Activated CD4-positive, alpha-beta T cell treated with anti-CD3 and anti-CD28 coated beads for 36 hours (primary cell): ENCODE data around the gene PHTF2. TPM values are rescaled to one million over a fixed set of nuclear protein-coding genes. Genes with fewer than 3 reads are reported as not detected.
A peak's percentile ranks its signal among the peaks of the same experiment; 100 is the strongest.

Experiments
- ATAC-seq: fragments of 200-7000 bp; cut with Tn5 transposase; one replicate; pipeline ENCODE4 v1.10.0; 2021; ENCODE audit warnings: mild to moderate bottlenecking, moderate library complexity
- CTCF ChIA-PET: fragments of 350-600 bp; sonication (Branson Sonifier 250); formaldehyde crosslinking; loops from one replicate; lab custom pipeline; 2021; ENCODE audit warnings: antibody characterized with exemption; lab: Charles Lee
- POLR2A ChIA-PET: fragments of 350-600 bp; sonication (Branson Sonifier 250); formaldehyde crosslinking; loops from one replicate; lab custom pipeline; 2021; ENCODE audit warnings: antibody characterized with exemption, inconsistent platforms; lab: Charles Lee
- DNase-seq: peaks from one replicate; pipeline ENCODE4 v3.0.0-alpha.2; 2020
- H3K27ac Mint-ChIP-seq: one replicate; pipeline ENCODE4 v1.8.0; 2021; ENCODE audit warnings: mixed read lengths
- H3K27me3 Mint-ChIP-seq: one replicate; pipeline ENCODE4 v1.8.0; 2021; ENCODE audit warnings: mixed read lengths
- H3K36me3 Mint-ChIP-seq: one replicate; pipeline ENCODE4 v1.8.0; 2021; ENCODE audit warnings: low read depth, mixed read lengths
- H3K4me1 Mint-ChIP-seq: one replicate; pipeline ENCODE4 v1.8.0; 2021; ENCODE audit warnings: mixed read lengths
- H3K4me3 Mint-ChIP-seq: one replicate; pipeline ENCODE4 v1.8.0; 2021; ENCODE audit warnings: mild to moderate bottlenecking, moderate library complexity, mixed read lengths
- H3K9me3 Mint-ChIP-seq: one replicate; pipeline ENCODE4 v1.8.0; 2021; ENCODE audit warnings: low read depth, mixed read lengths
- intact Hi-C, 2 experiments: fragments of 100-400 bp; cut with DNase I in 1 of 2; cut with micrococcal nuclease in 1 of 2; formaldehyde crosslinking; loops; one replicate each; pipeline versions ENCODE4 v1.14.2 to v1.15.1; 2022 to 2024; cut with DNase I, micrococcal nuclease
- total RNA-seq, 2 experiments: library from RNA; stranded (reverse); gene quantifications; one replicate each; pipeline ENCODE4 v1.2.3, GENCODE V29; 2021

PHTF2 gene
- total RNA-seq, 2 experiments from 2014 or later = 25.5 to 26.7 TPM

DNA sequence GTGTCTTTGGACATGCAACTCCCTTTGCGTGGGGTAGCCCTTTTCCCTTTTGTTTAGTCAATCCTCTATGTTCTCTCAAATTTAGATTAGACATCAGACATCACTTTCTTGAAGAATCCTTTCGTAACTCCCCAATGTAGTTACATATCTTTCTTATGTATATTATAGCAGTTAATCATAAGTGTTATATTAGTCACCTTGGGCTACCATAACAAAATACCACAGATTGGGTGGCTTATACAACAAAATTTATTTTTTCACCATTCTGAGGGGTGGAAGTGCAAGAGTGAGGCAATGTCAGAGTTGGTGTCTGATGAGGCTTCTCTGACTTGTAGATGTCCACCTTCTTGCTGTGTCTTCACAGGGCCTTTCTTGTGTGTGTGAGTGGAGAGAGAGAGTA lies 105.7 kb downstream of the PHTF2 start:
- DNase-seq (no peak), ATAC-seq (peak; percentile 33)
- Mint-ChIP-seq H3K9me3 (no peaks in the 10 kb centered on the region), H3K36me3 (peaks cover 8% of the 10 kb centered on the region), H3K27me3 (no peaks in the 10 kb centered on the region), H3K27ac (no peak overlapping the region), H3K4me1 (peaks cover 4% of the 10 kb centered on the region), H3K4me3 (no peak overlapping the region)
- intact Hi-C loops = loop anchor here (5.0 kb wide), 2 partner anchors 102 to 107 kb away; partner anchors contain the start of genes PHTF2 (in 1 of the 2) and TMEM60 (in 1 of the 2)
- ChIA-PET CTCF (interaction anchor here (1.3 kb wide), 1 partner anchor 246 kb away, joined by 3 read pairs; no protein-coding TSS in a partner anchor), POLR2A (no interaction called here)

DNA sequence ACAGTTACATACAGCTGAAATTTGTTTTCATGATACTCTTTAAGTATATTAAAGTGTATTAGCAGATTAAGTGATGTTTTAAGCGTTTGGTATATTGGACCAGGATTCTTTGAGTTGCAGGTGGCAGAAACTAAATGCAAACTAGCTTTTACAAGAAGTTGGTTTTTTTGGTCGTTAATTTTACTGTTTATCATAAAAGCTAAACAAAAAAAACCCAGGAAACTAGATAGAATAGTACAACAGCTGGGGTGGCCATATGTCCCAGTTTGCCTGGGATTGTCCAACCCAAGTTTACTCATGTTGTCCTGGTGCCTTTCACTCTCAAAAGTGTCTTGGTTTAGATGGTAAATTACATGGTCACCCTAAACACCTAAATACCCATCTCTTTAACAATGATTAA lies 108.7 kb downstream of the PHTF2 start:
- DNase-seq (no peak), ATAC-seq (no peak)
- Mint-ChIP-seq H3K9me3 (no peaks in the 10 kb centered on the region), H3K36me3 (peaks cover 8% of the 10 kb centered on the region), H3K27me3 (no peaks in the 10 kb centered on the region), H3K4me3 (no peak overlapping the region), H3K4me1 (peaks cover 4% of the 10 kb centered on the region), H3K27ac (no peak overlapping the region)
- POLR2A ChIA-PET = no interaction called here
- CTCF ChIA-PET = interaction anchor here (1.2 kb wide), 1 partner anchor 26 kb away, joined by 3 read pairs; no protein-coding TSS in a partner anchor
- intact Hi-C loops = no loop called here

DNA sequence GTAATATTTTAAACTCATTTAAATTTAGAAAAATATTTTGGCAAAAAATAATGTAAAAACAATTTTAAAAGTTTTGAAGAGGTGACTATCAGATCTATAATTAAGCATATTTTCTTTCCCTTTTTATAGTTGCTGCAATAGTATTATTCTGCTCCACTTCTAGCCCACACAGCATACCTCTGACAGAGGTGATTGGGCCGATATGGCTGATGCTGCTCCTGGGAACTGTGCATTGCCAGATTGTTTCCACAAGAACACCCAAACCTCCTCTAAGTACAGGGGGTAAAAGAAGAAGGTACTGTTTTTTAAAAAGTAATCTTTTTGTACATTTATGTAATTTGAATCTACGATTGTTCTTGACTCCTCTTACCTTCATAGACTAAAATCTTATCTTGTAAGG lies 110.1 kb downstream of the PHTF2 start:
- Mint-ChIP-seq H3K36me3 (peaks cover 6% of the 10 kb centered on the region), H3K27me3 (no peaks in the 10 kb centered on the region), H3K9me3 (no peaks in the 10 kb centered on the region), H3K4me3 (no peak overlapping the region), H3K4me1 (peaks cover 4% of the 10 kb centered on the region), H3K27ac (no peak overlapping the region)
- intact Hi-C loops = no loop called here
- ATAC-seq (no peak), DNase-seq (no peak)
- POLR2A ChIA-PET = no interaction called here
- CTCF ChIA-PET = no interaction called here

GRCh38 chr7:77910124-77910523 lies 111.6 kb downstream of the PHTF2 start:
- ATAC-seq (no peak), DNase-seq (no peak)
- intact Hi-C loops = no loop called here
- Mint-ChIP-seq H3K36me3 (peaks cover 6% of the 10 kb centered on the region), H3K4me3 (no peak overlapping the region), H3K9me3 (no peaks in the 10 kb centered on the region), H3K27ac (no peak overlapping the region), H3K27me3 (no peaks in the 10 kb centered on the region), H3K4me1 (peaks cover 4% of the 10 kb centered on the region)
- POLR2A ChIA-PET = no interaction called here
- CTCF ChIA-PET = no interaction called here

DNA sequence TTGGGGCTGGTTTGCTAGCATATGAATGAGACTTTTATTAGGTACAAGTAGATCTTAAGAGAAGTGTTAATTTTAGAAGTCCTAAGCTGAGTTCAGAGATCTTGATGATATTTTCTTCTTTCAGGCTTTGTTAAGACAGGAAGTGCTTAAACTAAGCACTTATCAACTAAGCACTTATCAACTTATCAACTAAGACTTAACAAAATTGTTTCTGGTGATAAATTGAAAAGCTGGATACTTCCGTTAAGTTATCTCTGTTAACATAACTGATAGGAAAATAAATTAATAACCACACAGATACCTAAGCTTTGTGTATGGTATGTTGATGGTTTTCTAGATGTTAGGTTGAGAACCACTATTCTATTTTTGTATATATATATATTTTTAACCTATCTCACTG lies 113.7 kb downstream of the PHTF2 start:
- peaks cover 8% of the 10 kb centered on the region for H3K36me3 Mint-ChIP-seq
- no peak overlapping the region for H3K4me3 Mint-ChIP-seq
- CTCF ChIA-PET = interaction anchor here (0.8 kb wide), 1 partner anchor 261 kb away, joined by 3 read pairs; no protein-coding TSS in a partner anchor
- H3K4me1 Mint-ChIP-seq = peaks cover 4% of the 10 kb centered on the region
- no peaks in the 10 kb centered on the region for H3K9me3 Mint-ChIP-seq
- no peaks in the 10 kb centered on the region for H3K27me3 Mint-ChIP-seq
- POLR2A ChIA-PET = no interaction called here
- no peak overlapping the region for H3K27ac Mint-ChIP-seq
- intact Hi-C loops = no loop called here
- ATAC-seq (no peak), DNase-seq (no peak)

- ChIA-PET POLR2A (no interaction called here), CTCF (interaction anchor here (1.1 to 1.2 kb wide), 4 partner anchors 18 to 154 kb away, joined by 3 to 4 read pairs (median 3); partner anchors contain the start of genes PHTF2 and TMEM60)
- Mint-ChIP-seq H3K27ac (peak overlapping the region; percentile 27), H3K27me3 (no peaks in the 10 kb centered on the region), H3K9me3 (no peaks in the 10 kb centered on the region), H3K4me1 (peaks cover 4% of the 10 kb centered on the region), H3K36me3 (peaks cover 5% of the 10 kb centered on the region), H3K4me3 (no peak overlapping the region)
- ATAC-seq = peak; percentile 82
- intact Hi-C loops = no loop called here
- no peak for DNase-seq
Measured at GRCh38 chr7:77913977-77914607, 115.5 kb downstream of the PHTF2 start.

- H3K27ac Mint-ChIP-seq = no peak overlapping the region
- CTCF ChIA-PET = no interaction called here
Measured at GRCh38 chr7:77917500-77918262, 119.1 kb downstream of the PHTF2 start.

DNA sequence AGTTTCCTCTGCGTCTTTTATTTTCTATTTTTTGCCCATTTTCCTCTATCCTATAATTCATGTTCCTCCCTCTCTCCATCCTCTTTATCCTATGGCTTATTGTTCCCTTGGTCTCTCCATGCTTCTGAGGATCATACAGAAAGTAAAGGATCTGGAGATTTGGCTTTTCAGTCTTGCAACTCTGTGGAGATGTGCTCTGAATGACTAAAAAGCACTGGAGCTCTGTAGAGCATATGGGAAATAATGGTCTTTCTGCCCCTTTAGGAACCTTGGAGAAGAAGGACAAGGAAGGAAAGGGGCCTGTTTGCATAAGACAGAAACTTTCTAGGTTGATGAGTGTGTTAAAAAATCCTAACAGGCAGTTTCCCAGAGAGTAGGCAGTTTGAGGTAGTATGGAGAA lies 120.1 kb downstream of the PHTF2 start:
- Mint-ChIP-seq H3K27me3 (no peaks in the 10 kb centered on the region), H3K36me3 (peaks cover 9% of the 10 kb centered on the region), H3K4me1 (peaks cover 9% of the 10 kb centered on the region), H3K4me3 (no peak overlapping the region), H3K9me3 (no peaks in the 10 kb centered on the region), H3K27ac (no peak overlapping the region)
- ChIA-PET CTCF (interaction anchor here (0.5 kb wide), 1 partner anchor 240 kb away, joined by 3 read pairs; no protein-coding TSS in a partner anchor), POLR2A (no interaction called here)
- intact Hi-C loops = no loop called here
- ATAC-seq (no peak), DNase-seq (no peak)

More at GRCh38 chr7:77917500-77918262, 119.1 kb downstream of the PHTF2 start:
- Mint-ChIP-seq H3K36me3 (peaks cover 5% of the 10 kb centered on the region), H3K4me3 (no peak overlapping the region), H3K4me1 (peaks cover 4% of the 10 kb centered on the region), H3K9me3 (no peaks in the 10 kb centered on the region), H3K27me3 (no peaks in the 10 kb centered on the region)
- intact Hi-C loops = no loop called here
- ATAC-seq (no peak), DNase-seq (no peak)
- POLR2A ChIA-PET = no interaction called here

GRCh38 chr7:77923419-77923818 lies 124.8 kb downstream of the PHTF2 start:
- H3K27ac Mint-ChIP-seq = no peak overlapping the region
- POLR2A ChIA-PET = interaction anchor here (0.7 kb wide), 1 partner anchor 160 kb away, joined by 3 read pairs; no protein-coding TSS in a partner anchor
- peaks cover 5% of the 10 kb centered on the region for H3K4me1 Mint-ChIP-seq
- no peaks in the 10 kb centered on the region for H3K27me3 Mint-ChIP-seq
- CTCF ChIA-PET = interaction anchor here (1.1 to 2.0 kb wide), 3 partner anchors 11 to 272 kb away, joined by 4 to 7 read pairs (median 5); no protein-coding TSS in a partner anchor
- H3K9me3 Mint-ChIP-seq = no peaks in the 10 kb centered on the region
- no peak for ATAC-seq
- H3K4me3 Mint-ChIP-seq = no peak overlapping the region
- intact Hi-C loops = no loop called here
- H3K36me3 Mint-ChIP-seq = peaks cover 10% of the 10 kb centered on the region
- no peak for DNase-seq

DNA sequence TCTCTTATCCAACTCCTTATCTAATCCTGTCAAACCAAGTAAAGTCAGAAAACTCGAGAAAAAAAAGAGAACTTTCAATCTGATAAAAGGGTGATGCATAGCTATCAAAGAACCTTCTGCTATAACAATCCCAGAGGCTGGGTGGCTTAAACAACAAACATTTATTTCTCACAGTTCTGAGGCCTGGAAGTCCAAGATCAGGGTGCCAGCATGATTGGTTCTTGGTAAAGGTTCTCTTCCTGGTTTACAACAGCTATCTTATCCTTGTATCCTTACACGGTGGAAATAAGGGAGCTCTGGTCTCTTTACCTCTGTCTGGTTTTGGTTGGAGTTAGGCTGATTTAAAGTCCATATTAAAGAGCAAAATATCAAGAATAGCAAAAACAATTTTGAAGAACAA lies 131.9 kb downstream of the PHTF2 start:
- POLR2A ChIA-PET = no interaction called here
- peaks cover 6% of the 10 kb centered on the region for H3K4me1 Mint-ChIP-seq

GRCh38 chr7:77931841-77932240 lies 133.3 kb downstream of the PHTF2 start:
- CTCF ChIA-PET = interaction anchor here (0.6 to 1.7 kb wide), 4 partner anchors 9 to 274 kb away, joined by 3 to 6 read pairs (median 3); no protein-coding TSS in a partner anchor
- Mint-ChIP-seq H3K4me3 (no peak overlapping the region), H3K4me1 (peaks cover 11% of the 10 kb centered on the region), H3K27ac (no peak overlapping the region), H3K36me3 (peaks cover 5% of the 10 kb centered on the region), H3K9me3 (no peaks in the 10 kb centered on the region), H3K27me3 (no peaks in the 10 kb centered on the region)
- ATAC-seq (no peak), DNase-seq (no peak)
- POLR2A ChIA-PET = no interaction called here
- intact Hi-C loops = loop anchor here in 1 of 2 experiments (5.0 kb wide), 1 partner anchor 275 kb away; no protein-coding TSS in a partner anchor

More for the DNA sequence above, 131.9 kb downstream of the PHTF2 start:
- Mint-ChIP-seq H3K27me3 (no peaks in the 10 kb centered on the region), H3K4me3 (no peak overlapping the region), H3K9me3 (no peaks in the 10 kb centered on the region), H3K36me3 (peaks cover 5% of the 10 kb centered on the region), H3K27ac (no peak overlapping the region)
- CTCF ChIA-PET = no interaction called here
- ATAC-seq (no peak), DNase-seq (no peak)
- intact Hi-C loops = loop anchor here in 1 of 2 experiments (5.0 kb wide), 1 partner anchor 273 kb away; no protein-coding TSS in a partner anchor
